ENCODE results near the gene HOXC6.

DNA sequence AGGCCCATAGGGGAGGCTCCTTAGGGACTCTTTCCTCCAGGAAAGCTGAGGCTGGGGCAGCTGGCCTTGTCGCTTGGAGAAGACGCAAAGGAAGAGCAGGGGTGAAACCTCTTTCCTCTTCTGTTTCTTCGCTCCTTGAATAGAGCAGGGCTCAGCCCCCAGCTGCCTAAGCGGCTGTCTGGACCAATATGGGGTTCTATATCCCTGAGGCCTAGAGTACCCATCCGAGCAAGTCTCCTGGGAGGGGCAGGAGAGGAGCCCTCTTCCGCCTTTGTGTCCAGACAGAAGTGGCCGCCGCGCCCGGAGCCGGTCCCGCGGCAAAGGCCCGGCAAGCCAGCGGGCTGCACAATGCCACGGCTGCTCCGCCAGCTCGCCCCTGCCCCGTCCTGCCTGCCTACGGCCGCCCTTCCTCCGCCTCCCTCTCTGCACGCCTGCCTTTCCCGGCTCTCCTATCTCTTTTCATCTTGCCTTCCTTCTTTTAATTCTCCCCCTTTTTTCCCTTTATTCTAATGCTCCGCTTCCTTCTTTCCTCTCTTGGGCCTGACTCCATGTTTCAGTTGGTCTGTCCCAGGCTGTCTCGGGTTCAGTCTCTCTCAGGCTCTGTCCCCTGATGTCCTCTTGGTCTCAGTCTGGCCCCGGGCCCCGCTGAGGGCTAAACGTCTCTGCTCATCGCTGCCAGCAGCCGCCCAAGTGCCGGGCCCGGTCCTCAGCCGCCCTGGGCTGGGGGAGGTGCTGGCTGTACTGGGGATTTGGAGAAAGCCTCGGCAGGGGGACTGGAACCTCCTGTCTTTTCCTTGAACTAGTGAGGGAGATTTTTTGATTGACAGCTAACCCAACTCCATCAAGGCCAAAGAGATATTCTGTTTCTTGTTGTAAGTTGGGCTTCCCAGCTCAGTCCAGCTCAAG is 30.8 kb upstream of the HOXC6 start:
- TF ChIP-seq, protein P1, sequence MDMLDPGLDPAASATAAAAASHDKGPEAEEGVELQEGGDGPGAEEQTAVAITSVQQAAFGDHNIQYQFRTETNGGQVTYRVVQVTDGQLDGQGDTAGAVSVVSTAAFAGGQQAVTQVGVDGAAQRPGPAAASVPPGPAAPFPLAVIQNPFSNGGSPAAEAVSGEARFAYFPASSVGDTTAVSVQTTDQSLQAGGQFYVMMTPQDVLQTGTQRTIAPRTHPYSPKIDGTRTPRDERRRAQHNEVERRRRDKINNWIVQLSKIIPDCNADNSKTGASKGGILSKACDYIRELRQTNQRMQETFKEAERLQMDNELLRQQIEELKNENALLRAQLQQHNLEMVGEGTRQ (IDR thresholded peaks at IDR 0.05; ENCODE audit: low read length) = no peak
- TF ChIP-seq POLR2A (IDR thresholded peaks at IDR 0.05; ENCODE audit: control extremely low read depth in 1 of 2, low read depth in 2 of 2, low read length in 2 of 2) (no peak), MAFK (IDR thresholded peaks at IDR 0.05; ENCODE audit: low read depth, low read length) (no peak)

Measured in H1 (cell line).